WTC11 (cell line): ENCODE results near the gene TAF11L2.

Experiments used
- E2F5 ChIP-seq: sonication (generic); formaldehyde crosslinking; IDR thresholded peaks from 2 replicates; pipeline ENCODE4 v1.8.1; 2022; ENCODE audit warnings: mild to moderate bottlenecking, moderate library complexity, missing genetic modification reagents
- NFYB ChIP-seq: sonication (generic); formaldehyde crosslinking; conservative IDR thresholded peaks from 2 replicates; pipeline ENCODE4 v1.8.0; 2022; ENCODE audit warnings: low read depth, missing genetic modification reagents
- TF ChIP-seq, protein P1 (sequence below): fragments of 200-600 bp; IDR thresholded peaks from 2 replicates; pipeline ENCODE4 v1.8.0; 2022; ENCODE audit warnings: antibody characterized with exemption

- TF ChIP-seq, protein P1, sequence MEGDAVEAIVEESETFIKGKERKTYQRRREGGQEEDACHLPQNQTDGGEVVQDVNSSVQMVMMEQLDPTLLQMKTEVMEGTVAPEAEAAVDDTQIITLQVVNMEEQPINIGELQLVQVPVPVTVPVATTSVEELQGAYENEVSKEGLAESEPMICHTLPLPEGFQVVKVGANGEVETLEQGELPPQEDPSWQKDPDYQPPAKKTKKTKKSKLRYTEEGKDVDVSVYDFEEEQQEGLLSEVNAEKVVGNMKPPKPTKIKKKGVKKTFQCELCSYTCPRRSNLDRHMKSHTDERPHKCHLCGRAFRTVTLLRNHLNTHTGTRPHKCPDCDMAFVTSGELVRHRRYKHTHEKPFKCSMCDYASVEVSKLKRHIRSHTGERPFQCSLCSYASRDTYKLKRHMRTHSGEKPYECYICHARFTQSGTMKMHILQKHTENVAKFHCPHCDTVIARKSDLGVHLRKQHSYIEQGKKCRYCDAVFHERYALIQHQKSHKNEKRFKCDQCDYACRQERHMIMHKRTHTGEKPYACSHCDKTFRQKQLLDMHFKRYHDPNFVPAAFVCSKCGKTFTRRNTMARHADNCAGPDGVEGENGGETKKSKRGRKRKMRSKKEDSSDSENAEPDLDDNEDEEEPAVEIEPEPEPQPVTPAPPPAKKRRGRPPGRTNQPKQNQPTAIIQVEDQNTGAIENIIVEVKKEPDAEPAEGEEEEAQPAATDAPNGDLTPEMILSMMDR, result no peak
- no peak for TF ChIP-seq NFYB (CRISPR knock-in tag)
- TF ChIP-seq E2F5 (CRISPR knock-in tag), result no peak
Observed at GRCh38 chr5:17463653-17464052, 34.4 kb upstream of the TAF11L2 start.
